ENCODE measurements around the gene ABCA2.

DNA sequence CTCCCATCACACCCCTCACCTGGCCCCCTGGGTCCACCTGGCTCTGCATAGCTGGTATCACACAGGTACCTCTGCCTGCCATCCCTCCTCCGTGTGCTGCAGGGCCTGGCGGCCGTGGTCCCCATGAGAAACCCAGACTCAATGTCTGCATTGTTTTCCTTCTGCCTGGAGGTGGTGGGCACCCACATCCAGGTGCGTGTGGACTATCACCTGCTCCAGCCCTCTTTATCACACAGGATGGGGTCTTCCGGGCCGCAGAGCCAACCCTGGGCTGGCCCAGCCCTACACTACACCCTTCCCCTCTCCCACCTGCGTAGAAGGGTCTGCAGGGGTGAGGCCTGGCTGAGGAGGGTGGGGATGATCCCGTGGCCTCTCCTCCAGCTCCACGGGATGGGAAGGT lies 10.9 kb upstream of the ABCA2 start:
- no peak for TF ChIP-seq CTCF (IDR thresholded peaks at IDR 0.05)
- no peak for TF ChIP-seq POLR2A (IDR thresholded peaks at IDR 0.05)
